Measurements from ENCODE around the gene FAM136A.
A peak's percentile ranks its signal among the peaks of the same experiment; 100 is the strongest.
"Not testable (repeated sequence)": the region's sequence is repeated elsewhere in the genome, so short reads cannot be mapped to it uniquely, and the experiment has no call there.

The FAM136A gene

DNA sequence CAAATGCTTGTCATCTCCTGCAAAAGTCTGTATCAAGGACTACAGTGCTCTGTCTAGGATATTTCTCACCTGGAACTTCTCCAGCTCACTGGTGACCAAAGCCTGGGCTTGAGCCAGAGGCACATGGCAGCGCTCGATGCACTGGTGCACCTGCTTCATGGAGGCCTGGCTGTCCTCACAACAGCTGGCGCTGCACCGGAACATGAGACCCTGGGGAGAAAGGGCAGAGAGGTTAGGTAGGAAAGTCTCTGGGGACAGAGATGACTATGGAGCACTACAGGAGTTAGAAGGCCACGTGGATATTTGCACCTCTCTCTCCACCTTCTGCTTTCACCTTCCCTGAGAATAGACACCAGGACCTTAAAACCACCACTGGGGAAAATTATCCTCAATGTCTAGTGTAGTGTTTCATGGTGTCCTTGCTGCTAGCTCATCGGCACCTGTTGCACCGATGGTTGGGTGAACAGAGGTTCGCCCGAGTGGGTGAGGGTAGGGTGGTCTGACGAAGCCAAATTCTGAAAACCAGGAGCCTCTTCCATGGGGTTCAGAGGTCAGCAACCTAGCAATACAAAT lies 1.0 kb downstream of the FAM136A start:
- no peak for TF ChIP-seq CTCF (IDR thresholded peaks at IDR 0.05; ENCODE audit: control insufficient read depth, insufficient read depth, low read depth, low read length, missing control alignments)
- H3K4me3 ChIP-seq (ENCODE audit: control insufficient read depth, low read depth, low read length), result peak overlapping the region; percentile 80
- no peak for DNase-seq (ENCODE audit: low read depth)

DNA sequence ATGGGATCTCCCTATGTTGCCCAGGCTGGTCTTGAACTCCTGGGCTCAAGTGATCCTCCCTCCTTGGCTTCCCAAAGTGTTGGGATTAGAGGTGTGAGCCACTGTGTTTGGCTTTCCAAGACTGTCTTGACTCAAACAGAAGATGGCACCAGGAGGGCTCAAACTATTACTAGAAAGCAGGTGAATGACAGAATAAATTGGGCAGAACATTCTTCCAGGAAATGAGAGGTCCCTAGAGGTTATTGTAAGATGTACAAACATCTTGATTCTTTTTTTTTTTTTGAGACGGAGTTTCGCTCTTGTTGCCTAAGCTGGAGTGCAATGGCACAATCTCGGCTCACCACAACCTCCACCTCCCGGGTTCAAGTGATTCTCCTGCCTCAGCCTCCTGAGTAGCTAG lies 4.0 kb downstream of the FAM136A start:
- H3K4me3 ChIP-seq (ENCODE audit: control insufficient read depth, low read depth, low read length); DNase-seq (ENCODE audit: low read depth): not testable (repeated sequence)

DNA sequence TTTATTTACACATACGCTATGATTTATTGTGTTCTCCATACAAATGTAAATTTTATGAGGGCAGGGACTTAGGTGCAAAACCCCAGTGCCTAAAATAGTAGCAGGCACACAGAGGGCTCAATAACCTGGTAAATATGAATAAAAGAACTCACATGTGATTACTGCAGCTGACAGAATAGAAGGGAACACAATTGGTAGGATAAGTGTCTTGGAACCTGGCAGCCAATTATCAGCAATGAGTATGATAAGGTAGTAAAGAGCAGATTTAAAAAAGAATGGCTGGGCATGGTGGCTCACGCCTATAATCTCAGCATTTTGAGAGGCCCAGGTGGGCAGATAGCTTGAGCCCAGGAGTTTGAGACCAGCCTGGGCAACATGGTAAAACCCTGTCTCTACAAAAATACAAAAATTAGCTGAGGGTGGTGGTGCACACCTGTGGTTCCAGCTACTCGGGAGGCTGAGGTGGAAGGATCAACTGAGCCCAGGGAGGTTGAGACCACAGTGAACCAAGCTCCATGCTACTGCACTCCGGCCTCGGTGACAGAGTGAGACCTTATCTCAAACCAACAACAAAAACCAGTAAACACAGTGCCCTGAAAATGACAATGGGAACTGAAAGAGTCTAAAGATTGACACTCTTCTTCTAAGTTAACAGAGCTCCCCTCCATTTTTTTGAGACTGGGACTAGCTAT lies 18.2 kb downstream of the FAM136A start:
- no peak for DNase-seq (ENCODE audit: low read depth)
- no peak for TF ChIP-seq CTCF (IDR thresholded peaks at IDR 0.05; ENCODE audit: control insufficient read depth, insufficient read depth, low read depth, low read length, missing control alignments)
- no peak overlapping the region for H3K4me3 ChIP-seq (ENCODE audit: control insufficient read depth, low read depth, low read length)

DNA sequence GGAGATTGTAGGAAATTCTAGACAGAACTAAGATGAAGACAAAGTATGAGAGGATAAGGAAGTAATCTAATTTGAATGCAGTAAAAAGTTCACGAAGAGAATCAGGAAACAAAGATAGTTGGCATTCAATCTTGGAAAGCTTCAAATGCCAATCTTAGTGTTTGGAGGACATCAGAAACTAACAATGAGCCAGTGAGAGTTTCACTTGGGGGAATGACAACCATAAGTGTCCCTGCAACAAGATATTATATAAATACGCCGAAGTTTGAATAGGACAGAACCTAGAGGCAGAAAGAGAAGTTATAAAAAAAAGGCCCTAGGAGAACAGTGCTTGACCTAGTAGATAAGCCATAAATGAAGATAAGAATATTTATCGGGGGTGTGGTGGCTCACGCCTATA lies 19.4 kb downstream of the FAM136A start:
- H3K4me3 ChIP-seq (ENCODE audit: control insufficient read depth, low read depth, low read length), result no peak overlapping the region
- TF ChIP-seq CTCF (IDR thresholded peaks at IDR 0.05; ENCODE audit: control insufficient read depth, insufficient read depth, low read depth, low read length, missing control alignments), result no peak
- no peak for DNase-seq (ENCODE audit: low read depth)

DNA sequence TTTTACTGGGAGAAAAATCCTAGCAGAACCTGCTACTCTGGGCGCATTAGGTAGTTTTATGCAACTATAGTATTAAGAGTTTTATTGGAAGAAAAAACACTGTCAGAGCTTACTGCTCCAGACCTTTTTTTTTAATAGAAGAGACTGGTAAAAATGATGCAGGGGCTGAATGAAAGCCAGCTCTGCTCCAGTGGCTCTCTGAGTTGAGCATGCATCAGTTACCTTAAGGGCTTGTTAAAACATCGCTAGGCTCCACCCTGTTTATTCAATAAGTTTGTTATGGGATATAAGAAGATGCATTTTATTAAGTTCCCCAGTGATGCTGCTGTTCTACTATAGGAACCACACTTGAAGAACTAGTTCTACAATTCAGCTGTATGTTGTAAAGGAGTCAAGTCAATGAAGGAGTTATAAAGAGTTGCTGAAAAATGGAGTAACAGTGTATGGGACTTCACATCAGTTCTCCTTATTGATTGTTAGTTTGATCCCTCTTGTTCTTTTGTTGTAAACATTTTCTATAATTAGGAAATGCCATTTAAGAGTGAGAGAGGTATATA lies 21.5 kb downstream of the FAM136A start:
- H3K4me3 ChIP-seq (ENCODE audit: control insufficient read depth, low read depth, low read length), result no peak overlapping the region
- no peak for DNase-seq (ENCODE audit: low read depth)
- no peak for TF ChIP-seq CTCF (IDR thresholded peaks at IDR 0.05; ENCODE audit: control insufficient read depth, insufficient read depth, low read depth, low read length, missing control alignments)

DNA sequence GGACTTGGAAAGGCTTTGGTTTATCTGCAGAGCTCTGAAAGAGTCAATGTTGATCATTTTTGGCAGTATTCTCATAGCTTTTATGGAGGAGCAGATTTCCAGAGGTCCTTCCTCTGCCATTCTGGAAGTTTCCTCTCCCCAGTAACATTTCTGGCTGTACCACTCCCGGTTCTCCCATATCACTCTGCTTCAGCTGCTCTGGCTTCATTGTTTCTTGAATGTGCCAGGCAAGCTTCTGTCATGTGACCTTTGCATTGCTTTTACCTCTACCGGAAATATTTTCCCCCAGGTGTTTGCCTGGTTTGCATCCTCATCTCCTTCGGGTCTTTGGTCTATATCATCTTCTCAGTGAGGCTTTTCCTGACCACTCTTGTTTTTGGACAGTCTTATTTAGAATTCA lies 31.5 kb downstream of the FAM136A start:
- DNase-seq (ENCODE audit: low read depth), result no peak
- no peak for TF ChIP-seq CTCF (IDR thresholded peaks at IDR 0.05; ENCODE audit: control insufficient read depth, insufficient read depth, low read depth, low read length, missing control alignments)
- no peak overlapping the region for H3K4me3 ChIP-seq (ENCODE audit: control insufficient read depth, low read depth, low read length)

DNA sequence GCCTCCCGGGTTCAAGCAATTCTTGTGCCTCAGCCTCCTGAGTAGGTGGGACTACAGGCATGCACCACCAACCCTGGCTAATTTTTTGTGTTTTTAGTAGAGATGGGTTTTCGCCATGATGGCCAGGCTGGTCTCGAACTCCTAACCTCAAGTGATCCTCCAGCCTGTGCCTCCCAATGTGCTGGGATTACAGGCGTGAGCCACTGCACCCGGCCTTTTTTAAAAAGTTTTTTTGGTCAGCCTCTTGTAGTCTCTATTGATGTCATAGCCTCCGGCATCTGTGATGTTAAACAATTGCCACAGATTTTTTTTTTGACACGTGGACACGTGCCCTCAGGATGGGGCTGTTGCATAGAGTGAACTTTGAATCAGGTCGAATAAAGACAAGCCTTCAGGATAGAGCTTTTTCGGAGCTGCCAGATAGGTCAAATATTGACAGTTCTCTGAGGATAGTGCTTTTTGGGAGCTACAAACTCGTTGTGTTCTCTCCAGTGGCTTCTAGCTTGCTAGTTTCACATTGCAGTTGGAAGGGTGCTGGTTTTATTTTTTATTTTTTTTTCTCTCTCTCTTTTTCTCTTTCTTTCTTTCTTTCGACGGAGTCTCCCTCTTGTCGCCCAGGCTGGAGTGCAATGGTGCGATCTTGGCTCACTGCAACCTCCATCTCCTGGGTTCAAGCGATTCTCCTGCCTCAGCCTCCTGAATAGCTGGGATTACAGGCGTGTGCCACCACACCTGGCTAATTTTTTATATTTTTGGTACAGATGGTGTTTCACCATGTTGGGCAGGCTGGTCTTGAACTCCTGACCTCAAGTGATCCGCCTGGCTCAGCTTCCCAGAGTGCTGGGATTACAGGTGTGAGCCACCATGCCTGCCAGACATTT lies 32.2 kb downstream of the FAM136A start:
- DNase-seq (ENCODE audit: low read depth); H3K4me3 ChIP-seq (ENCODE audit: control insufficient read depth, low read depth, low read length): not testable (repeated sequence)

GRCh38 chr2:70266925-70267324 lies 34.9 kb downstream of the FAM136A start:
- DNase-seq (ENCODE audit: low read depth); H3K4me3 ChIP-seq (ENCODE audit: control insufficient read depth, low read depth, low read length): not testable (repeated sequence)

Data from AG09309 (cell line).